ENCODE measurements around the gene MRPS31. TPM values are rescaled to one million over a fixed set of nuclear protein-coding genes. Genes with fewer than 3 reads are reported as not detected.

MRPS31 gene
- total and polyA plus RNA-seq, 2 donors (not counting 3 experiments of a cell fraction or from before 2014, with no cell fraction given): 7.6 to 17.8 TPM

GRCh38 chr13:40792284-40793051, 21.5 kb upstream of the MRPS31 start:
- peaks cover 0 to 3% of the 10 kb centered on the region in 2 experiments for H3K36me3 ChIP-seq (ENCODE audit: control insufficient read depth in 2 of 2, extremely low read depth in 1 of 2, insufficient read depth in 2 of 2, low read length in 2 of 2)
- no peaks in the 10 kb centered on the region for H3K4me1 ChIP-seq (ENCODE audit: control insufficient read depth, extremely low read depth, insufficient read depth, low read length)
- CTCF ChIA-PET: no interaction called here
- H3K9me3 ChIP-seq (replicated peaks; ENCODE audit: control insufficient read depth, insufficient read depth, low read length): no peaks in the 10 kb centered on the region
- no peak for DNase-seq (ENCODE audit: low read depth, low spot score)
- H3K27me3 ChIP-seq (ENCODE audit: control insufficient read depth in 2 of 2, insufficient read depth in 2 of 2, low read length in 2 of 2): no peaks in the 10 kb centered on the region
- no peak overlapping the region for H2AFZ ChIP-seq (ENCODE audit: low read depth, low read length)
- no peak overlapping the region for H3K4me2 ChIP-seq (ENCODE audit: insufficient read depth, low read length)
- FAIRE-seq: no peak
- H3K79me2 ChIP-seq (ENCODE audit: control insufficient read depth, insufficient read depth, low read length): peaks cover 3% of the 10 kb centered on the region
- POLR2A ChIA-PET: no interaction called here
- intact Hi-C loops (cut with micrococcal nuclease) (no loop called here), dilution Hi-C loops (cut with MboI; ENCODE audit: extremely low pct_ligation_motif_present, low sequenced_read_pairs) (no loop called here)
- BruUV-seq (replicated peaks): no TSS peak
- H3K9me1 ChIP-seq (replicated peaks; ENCODE audit: control insufficient read depth, extremely low read depth, insufficient read depth, low read length): no peaks in the 10 kb centered on the region
- no peak overlapping the region for H3K27ac ChIP-seq (ENCODE audit: insufficient read depth, low read depth, low read length)
- no peaks in the 10 kb centered on the region for H4K20me1 ChIP-seq (replicated peaks; ENCODE audit: control insufficient read depth, extremely low read depth, insufficient read depth, low read length)
- no peak overlapping the region for H3K9ac ChIP-seq (replicated peaks; ENCODE audit: extremely low read depth, insufficient read depth, low read length)
- no peak for TF ChIP-seq EZH2 (IDR thresholded peaks at IDR 0.05; ENCODE audit: borderline replicate concordance, low read depth, low read length, severe bottlenecking)
- no peak for TF ChIP-seq MYC (IDR thresholded peaks at IDR 0.05; ENCODE audit: low read depth, low read length)
- TF ChIP-seq POLR2A (IDR thresholded peaks at IDR 0.05; ENCODE audit: low read depth, low read length): no peak
- TF ChIP-seq FOS (IDR thresholded peaks at IDR 0.05; ENCODE audit: borderline replicate concordance, insufficient read depth, low read length): no peak
- no peak for TF ChIP-seq CTCF (IDR thresholded peaks at IDR 0.05; ENCODE audit: extremely low read depth in 1 of 2, insufficient read depth in 1 of 2, low read depth in 1 of 2, low read length in 2 of 2)
- no peak overlapping the region for H3K4me3 ChIP-seq (replicated peaks in 1 of 3; ENCODE audit: insufficient read depth in 1 of 3, low read depth in 1 of 3, low read length in 3 of 3)

Measured in endothelial cell of umbilical vein (primary cell).